GM18505 (cell line): Measurements from ENCODE around the gene NSDHL.

Experiments used
- ATAC-seq: cut with Tn5 transposase; IDR thresholded peaks from one replicate; pipeline ENCODE4 v1.9.1; 2021; ENCODE audit not compliant: unreplicated experiment
- POLR2A ChIP-seq: IDR thresholded peaks from 4 replicates; pipeline ENCODE4 v1.6.1; 2011; ENCODE audit warnings: borderline replicate concordance; ENCODE audit not compliant: insufficient read depth, insufficient read length; ENCODE audit errors: extremely low read depth

Gene NSDHL

GRCh38 chrX:152865232-152865920, 34.5 kb downstream of the NSDHL start:
- ATAC-seq = no peak
- TF ChIP-seq POLR2A = no peak

GRCh38 chrX:152866386-152866785, 35.5 kb downstream of the NSDHL start:
- ATAC-seq = no peak
- no peak for TF ChIP-seq POLR2A

- no peak for TF ChIP-seq POLR2A
- ATAC-seq = no peak
These were observed 39.1 kb downstream of the NSDHL start for GRCh38 chrX:152869972-152870371.

GRCh38 chrX:152871260-152871659, 40.4 kb downstream of the NSDHL start:
- no peak for TF ChIP-seq POLR2A
- no peak for ATAC-seq

GRCh38 chrX:152872522-152872921, 41.7 kb downstream of the NSDHL start:
- no peak for ATAC-seq
- no peak for TF ChIP-seq POLR2A

GRCh38 chrX:152873361-152873760, 42.5 kb downstream of the NSDHL start:
- no peak for ATAC-seq
- TF ChIP-seq POLR2A = no peak

- ATAC-seq = no peak
- no peak for TF ChIP-seq POLR2A
These were observed 46.3 kb downstream of the NSDHL start for GRCh38 chrX:152876931-152877840.

- ATAC-seq = no peak
- TF ChIP-seq POLR2A = no peak
These were observed 48.3 kb downstream of the NSDHL start for GRCh38 chrX:152878976-152879755.

- TF ChIP-seq POLR2A = no peak
- no peak for ATAC-seq
These were observed 50.4 kb downstream of the NSDHL start for GRCh38 chrX:152881289-152881688.

GRCh38 chrX:152884171-152884570, 53.3 kb downstream of the NSDHL start:
- ATAC-seq = no peak
- TF ChIP-seq POLR2A = no peak

GRCh38 chrX:152886716-152887115, 55.9 kb downstream of the NSDHL start:
- no peak for TF ChIP-seq POLR2A
- no peak for ATAC-seq

- no peak for TF ChIP-seq POLR2A
These were observed 61.6 kb downstream of the NSDHL start for GRCh38 chrX:152892499-152892898.

More at GRCh38 chrX:152892499-152892898, 61.6 kb downstream of the NSDHL start:
- no peak for ATAC-seq
